Ovary (tissue), 3 donors: ENCODE data around the gene HDAC2.

Source experiments
- EP300 ChIP-seq: sonication (generic); formaldehyde crosslinking; IDR thresholded peaks from one replicate; pipeline ENCODE4 v1.6.1; 2017; ENCODE audit warnings: antibody characterized with exemption
- POLR2A ChIP-seq: fragments of 450-650 bp; IDR thresholded peaks from one replicate; pipeline ENCODE4 v1.6.1; 2017; ENCODE audit warnings: antibody characterized with exemption, mild to moderate bottlenecking, moderate library complexity
- TF ChIP-seq, protein P1 (sequence below), 3 donors: fragments of 450-650 bp in 2 of 3; fragments of 200-600 bp in 1 of 3; IDR thresholded peaks; one replicate each; pipeline versions ENCODE4 v1.5.1 to v1.8.0; 2016 to 2022; ENCODE audit warnings: antibody characterized with exemption in 3 of 3, mild to moderate bottlenecking in 1 of 3
- donor health status: DM: no; HTN: no; CAD: no.

DNA sequence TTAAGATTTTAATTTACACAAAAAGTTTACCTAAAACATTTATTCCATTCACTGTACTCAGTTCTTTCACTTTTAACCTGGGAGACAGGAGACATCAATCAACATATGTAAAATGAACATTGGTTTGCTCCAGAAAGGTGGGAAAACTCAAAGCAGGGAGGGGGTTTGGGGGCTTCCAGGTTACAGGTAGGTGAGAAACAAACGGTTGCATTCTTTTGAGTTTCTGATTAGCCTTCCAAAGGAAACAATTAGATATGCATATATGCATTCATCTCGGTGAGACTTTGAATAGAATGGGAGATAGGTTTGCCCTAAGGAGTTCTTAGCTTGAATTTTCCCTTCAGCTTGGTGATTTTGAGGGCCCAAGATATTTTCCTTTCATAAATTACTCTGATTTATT lies 38.2 kb upstream of the HDAC2 start:
- TF ChIP-seq, protein P1, sequence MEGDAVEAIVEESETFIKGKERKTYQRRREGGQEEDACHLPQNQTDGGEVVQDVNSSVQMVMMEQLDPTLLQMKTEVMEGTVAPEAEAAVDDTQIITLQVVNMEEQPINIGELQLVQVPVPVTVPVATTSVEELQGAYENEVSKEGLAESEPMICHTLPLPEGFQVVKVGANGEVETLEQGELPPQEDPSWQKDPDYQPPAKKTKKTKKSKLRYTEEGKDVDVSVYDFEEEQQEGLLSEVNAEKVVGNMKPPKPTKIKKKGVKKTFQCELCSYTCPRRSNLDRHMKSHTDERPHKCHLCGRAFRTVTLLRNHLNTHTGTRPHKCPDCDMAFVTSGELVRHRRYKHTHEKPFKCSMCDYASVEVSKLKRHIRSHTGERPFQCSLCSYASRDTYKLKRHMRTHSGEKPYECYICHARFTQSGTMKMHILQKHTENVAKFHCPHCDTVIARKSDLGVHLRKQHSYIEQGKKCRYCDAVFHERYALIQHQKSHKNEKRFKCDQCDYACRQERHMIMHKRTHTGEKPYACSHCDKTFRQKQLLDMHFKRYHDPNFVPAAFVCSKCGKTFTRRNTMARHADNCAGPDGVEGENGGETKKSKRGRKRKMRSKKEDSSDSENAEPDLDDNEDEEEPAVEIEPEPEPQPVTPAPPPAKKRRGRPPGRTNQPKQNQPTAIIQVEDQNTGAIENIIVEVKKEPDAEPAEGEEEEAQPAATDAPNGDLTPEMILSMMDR (IDR thresholded peaks at IDR 0.05), result no peak
- TF ChIP-seq POLR2A (no peak), EP300 (no peak)
